HepG2 (cell line): ENCODE data around the gene RBFOX1. TPM values are rescaled to one million over a fixed set of nuclear protein-coding genes. Genes with fewer than 3 reads are reported as not detected.

Experiments used
- ATAC-seq: fragments of 200-7000 bp; cut with Tn5 transposase; 3 replicates; pipeline ENCODE4 v1.9.1; 2020; ENCODE audit warnings: mild to moderate bottlenecking, moderate library complexity
- BruUV-seq: library from RNA; stranded (reverse); fragments of 400-500 nt; replicated peaks from 2 replicates; lab custom pipeline; 2021; lab: Mats Ljungman, UMichigan
- CTCF ChIA-PET: fragments of 300-600 bp; formaldehyde crosslinking; extraction: SDS; loops from one replicate; lab custom pipeline; 2021; ENCODE audit warnings: low total read pairs, inconsistent platforms, low intra/inter-chr PET ratio; lab: Yijun Ruan, JAX
- POLR2A ChIA-PET: fragments of 350-600 bp; sonication (Branson Sonifier 250); formaldehyde crosslinking; loops from one replicate; lab custom pipeline; 2020; ENCODE audit warnings: antibody characterized with exemption, inconsistent platforms; lab: Yijun Ruan, JAX
- DNase-seq: peaks from one replicate; pipeline ENCODE4 v3.0.0-alpha.2; 2015; ENCODE audit warnings: low spot score
- FAIRE-seq: peaks from 3 replicates; lab custom pipeline; 2011; peaks lifted over from hg19 to GRCh38; lab: Jason Lieb, UNC
- H2AFZ ChIP-seq: one replicate; pipeline ENCODE4 v1.6.1; 2011; ENCODE audit warnings: low read length, inconsistent platforms
- H3K27ac ChIP-seq: fragments of 300-600 bp; 3 replicates; pipeline ENCODE4 v1.8.0; 2011; ENCODE audit warnings: mixed run types, mild to moderate bottlenecking, mixed read lengths, low read length, inconsistent platforms; ENCODE audit not compliant: insufficient read depth; ENCODE audit errors: extremely low read length
- H3K27me3 ChIP-seq, 2 experiments: fragments of 200-600 bp in 1 of 2; 2 replicates in 1 of 2; 3 replicates in 1 of 2; pipeline versions ENCODE4 v1.6.0 to v1.8.0; 2011; ENCODE audit warnings: low read length in 2 of 2, mild to moderate bottlenecking in 2 of 2, moderate library complexity in 2 of 2, inconsistent platforms in 1 of 2; ENCODE audit not compliant: insufficient read depth in 2 of 2, control insufficient read depth in 1 of 2
- H3K36me3 ChIP-seq, 2 experiments: fragments of 200-600 bp in 1 of 2; replicated peaks in 1 of 2; 2 replicates in 1 of 2; 3 replicates in 1 of 2; pipeline versions ENCODE4 v1.5.1 to v1.8.0; 2011; ENCODE audit warnings: low read length in 2 of 2, inconsistent platforms in 1 of 2; ENCODE audit not compliant: insufficient read depth in 2 of 2, control insufficient read depth in 1 of 2
- H3K4me1 ChIP-seq: 2 replicates; pipeline ENCODE4 v1.5.1; 2012; ENCODE audit warnings: low read length, inconsistent platforms; ENCODE audit not compliant: insufficient read depth
- H3K4me2 ChIP-seq: 2 replicates; pipeline ENCODE4 v1.6.0; 2011; ENCODE audit warnings: low read depth, low read length, inconsistent platforms
- H3K4me3 ChIP-seq, 3 experiments: fragments of 200-600 bp in 1 of 3; sonication (generic), shearing (Covaris generic) in 1 of 3; replicated peaks in 1 of 3; 2 replicates each; pipeline ENCODE4 v1.5.1; 2011 to 2016; ENCODE audit warnings: low read length in 3 of 3, inconsistent platforms in 2 of 3, low read depth in 2 of 3, mild to moderate bottlenecking in 2 of 3, control low read depth in 1 of 3, mixed read lengths in 1 of 3; ENCODE audit not compliant: insufficient read depth in 1 of 3
- H3K79me2 ChIP-seq: one replicate; pipeline ENCODE4 v1.6.1; 2011; ENCODE audit warnings: low read length, inconsistent platforms; ENCODE audit not compliant: insufficient read depth
- H3K9ac ChIP-seq: 2 replicates; pipeline ENCODE4 v1.6.0; 2011; ENCODE audit warnings: mild to moderate bottlenecking, low read depth, low read length, inconsistent platforms; ENCODE audit not compliant: insufficient read depth
- H3K9me3 ChIP-seq: 2 replicates; pipeline ENCODE4 v1.5.1; 2012; ENCODE audit warnings: mild to moderate bottlenecking, low read length
- H4K20me1 ChIP-seq: 2 replicates; pipeline ENCODE4 v1.6.0; 2011; ENCODE audit warnings: inconsistent platforms, mild to moderate bottlenecking, low read length, moderate library complexity; ENCODE audit not compliant: insufficient read depth
- AKNA ChIP-seq: sonication (generic); formaldehyde crosslinking; IDR thresholded peaks from 2 replicates; pipeline ENCODE4 v1.4.0; 2020; ENCODE audit warnings: missing genetic modification reagents, borderline replicate concordance
- GABPB1 ChIP-seq: IDR thresholded peaks from 2 replicates; pipeline ENCODE4 v1.6.1; 2016; ENCODE audit warnings: mild to moderate bottlenecking, missing genetic modification reagents, moderate library complexity, missing compliant biosample characterization
- NR3C1 ChIP-seq: sonication (generic); formaldehyde crosslinking; IDR thresholded peaks from 2 replicates; pipeline ENCODE4 v1.4.0; 2020; ENCODE audit warnings: missing genetic modification reagents
- PHF21A ChIP-seq: sonication (generic); formaldehyde crosslinking; IDR thresholded peaks from 2 replicates; pipeline ENCODE4 v1.5.0; 2020; ENCODE audit warnings: mild to moderate bottlenecking, missing genetic modification reagents
- RFX1 ChIP-seq: fragments of 450-650 bp; IDR thresholded peaks from 2 replicates; pipeline ENCODE4 v1.6.1; 2017
- TMF1 ChIP-seq: sonication (generic); formaldehyde crosslinking; IDR thresholded peaks from 2 replicates; pipeline ENCODE4 v1.8.1; 2022; ENCODE audit warnings: low read depth, missing genetic modification reagents
- XBP1 ChIP-seq: sonication (generic); formaldehyde crosslinking; IDR thresholded peaks from 2 replicates; pipeline ENCODE4 v1.5.0; 2020; ENCODE audit warnings: missing genetic modification reagents
- ZFP36L1 ChIP-seq: sonication (generic); formaldehyde crosslinking; IDR thresholded peaks from 2 replicates; pipeline ENCODE4 v1.8.0; 2022; ENCODE audit warnings: mild to moderate bottlenecking, missing genetic modification reagents, moderate library complexity
- ZNF704 ChIP-seq: sonication (generic); formaldehyde crosslinking; IDR thresholded peaks from 2 replicates; pipeline ENCODE4 v1.8.1; 2023; ENCODE audit warnings: mild to moderate bottlenecking, inconsistent platforms, moderate library complexity, missing genetic modification reagents, borderline replicate concordance
- WGBS: methylation state at CpG from one replicate; pipeline ENCODE4 v1.1.6; 2017; ENCODE audit warnings: low lambda C conversion rate; 5-methylcytosine and 5-hydroxymethylcytosine counted together
- in situ Hi-C: cut with HindIII; loops from 2 replicates; pipeline ENCODE4 v1.10.0; 2017; ENCODE audit warnings: low pct_unique_long_range_greater_than_20kb; ENCODE audit not compliant: extremely low pct_ligation_motif_present
- intact Hi-C: fragments of 100-400 bp; cut with micrococcal nuclease; formaldehyde crosslinking; loops from one replicate; pipeline ENCODE4 v1.10.0; 2022; ENCODE audit not compliant: unreplicated experiment
- polyA plus RNA-seq, 8 experiments: library from polyadenylated mRNA; depleted of rRNA in 3 of 8; stranded (reverse) in 7 of 8; unstranded in 1 of 8; fragments of >200 nt; fragmentation: Illumina TruSeq in 4 of 8; extraction: Trizol in 4 of 8; gene quantifications; 2 replicates each; pipeline versions ENCODE4 v1.2.1 to v1.2.3, GENCODE V29; 2011 to 2016; ENCODE audit warnings: low read depth in 4 of 8, missing spikeins in 1 of 8, mixed read lengths in 1 of 8; ENCODE audit not compliant: insufficient read depth in 1 of 8
- total RNA-seq, 5 experiments: library from RNA; depleted of rRNA; stranded (reverse); fragments of >200 nt; fragmentation: Illumina TruSeq; extraction: Trizol; gene quantifications; 2 replicates each; pipeline ENCODE4 v1.2.3, GENCODE V29; 2016; ENCODE audit warnings: low read depth in 1 of 5
- TF ChIP-seq, protein P1 (sequence below): IDR thresholded peaks from 2 replicates; pipeline ENCODE4 v1.4.0; 2020; ENCODE audit warnings: mild to moderate bottlenecking, missing genetic modification reagents
- TF ChIP-seq, protein P2 (sequence below): IDR thresholded peaks from 2 replicates; pipeline ENCODE4 v1.6.1; 2016; ENCODE audit warnings: missing genetic modification reagents, missing compliant biosample characterization
- TF ChIP-seq, protein P3 (sequence below): sonication (generic); formaldehyde crosslinking; IDR thresholded peaks from 2 replicates; pipeline ENCODE4 v1.8.1; 2022; ENCODE audit warnings: low read depth, mild to moderate bottlenecking, missing genetic modification reagents

Gene RBFOX1
- total and polyA plus RNA-seq, 2 of the 13 experiments (the other 11 are each of a cell fraction or from before 2014, with no cell fraction given) = not detected

DNA sequence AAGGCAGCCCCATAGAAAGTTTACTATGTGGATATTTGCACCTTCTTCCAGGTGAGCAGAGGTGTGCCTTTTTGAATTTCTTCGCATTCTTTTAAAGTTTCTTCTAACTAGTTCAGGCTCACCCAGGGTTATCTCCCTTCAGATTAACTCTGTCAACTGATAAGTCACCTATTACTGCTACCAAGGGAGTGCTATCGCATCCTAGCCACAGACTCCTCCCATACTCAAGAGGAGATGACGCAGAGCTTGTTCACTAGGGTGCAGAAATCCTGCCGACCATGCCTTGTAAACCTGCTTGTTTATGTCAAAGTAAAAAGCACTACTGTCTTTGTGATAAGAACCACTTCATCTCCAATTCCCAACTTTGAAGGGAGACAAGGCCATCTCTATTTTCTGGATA, 390.1 kb downstream of the RBFOX1 start:
- Histone ChIP-seq H2AFZ (no peak overlapping the region), H3K9me3 (peaks cover 21% of the 10 kb centered on the region; the same call in 1 of the 2 replicates), H3K4me3 (no peak overlapping the region), H3K79me2 (no peaks in the 10 kb centered on the region), H3K27me3 (no peaks in the 10 kb centered on the region), H3K27ac (no peak overlapping the region), H3K36me3 (no peaks in the 10 kb centered on the region), H4K20me1 (no peaks in the 10 kb centered on the region), H3K4me1 (no peaks in the 10 kb centered on the region), H3K4me2 (no peak overlapping the region), H3K9ac (no peak overlapping the region)
- intact Hi-C loops (no loop called here), in situ Hi-C loops (no loop called here)
- DNase-seq (no peak), FAIRE-seq (no peak), ATAC-seq (no peak)
- no TSS peak for BruUV-seq
- ChIA-PET CTCF (no interaction called here), POLR2A (no interaction called here)
- WGBS = 3% methylated on average over 4 of the region's 4 CpGs
- TF ChIP-seq, protein P1, sequence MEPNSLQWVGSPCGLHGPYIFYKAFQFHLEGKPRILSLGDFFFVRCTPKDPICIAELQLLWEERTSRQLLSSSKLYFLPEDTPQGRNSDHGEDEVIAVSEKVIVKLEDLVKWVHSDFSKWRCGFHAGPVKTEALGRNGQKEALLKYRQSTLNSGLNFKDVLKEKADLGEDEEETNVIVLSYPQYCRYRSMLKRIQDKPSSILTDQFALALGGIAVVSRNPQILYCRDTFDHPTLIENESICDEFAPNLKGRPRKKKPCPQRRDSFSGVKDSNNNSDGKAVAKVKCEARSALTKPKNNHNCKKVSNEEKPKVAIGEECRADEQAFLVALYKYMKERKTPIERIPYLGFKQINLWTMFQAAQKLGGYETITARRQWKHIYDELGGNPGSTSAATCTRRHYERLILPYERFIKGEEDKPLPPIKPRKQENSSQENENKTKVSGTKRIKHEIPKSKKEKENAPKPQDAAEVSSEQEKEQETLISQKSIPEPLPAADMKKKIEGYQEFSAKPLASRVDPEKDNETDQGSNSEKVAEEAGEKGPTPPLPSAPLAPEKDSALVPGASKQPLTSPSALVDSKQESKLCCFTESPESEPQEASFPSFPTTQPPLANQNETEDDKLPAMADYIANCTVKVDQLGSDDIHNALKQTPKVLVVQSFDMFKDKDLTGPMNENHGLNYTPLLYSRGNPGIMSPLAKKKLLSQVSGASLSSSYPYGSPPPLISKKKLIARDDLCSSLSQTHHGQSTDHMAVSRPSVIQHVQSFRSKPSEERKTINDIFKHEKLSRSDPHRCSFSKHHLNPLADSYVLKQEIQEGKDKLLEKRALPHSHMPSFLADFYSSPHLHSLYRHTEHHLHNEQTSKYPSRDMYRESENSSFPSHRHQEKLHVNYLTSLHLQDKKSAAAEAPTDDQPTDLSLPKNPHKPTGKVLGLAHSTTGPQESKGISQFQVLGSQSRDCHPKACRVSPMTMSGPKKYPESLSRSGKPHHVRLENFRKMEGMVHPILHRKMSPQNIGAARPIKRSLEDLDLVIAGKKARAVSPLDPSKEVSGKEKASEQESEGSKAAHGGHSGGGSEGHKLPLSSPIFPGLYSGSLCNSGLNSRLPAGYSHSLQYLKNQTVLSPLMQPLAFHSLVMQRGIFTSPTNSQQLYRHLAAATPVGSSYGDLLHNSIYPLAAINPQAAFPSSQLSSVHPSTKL (CRISPR knock-in tag) = no peak
- TF ChIP-seq RFX1 (no peak), NR3C1 (no peak), XBP1 (CRISPR knock-in tag) (no peak), ZNF704 (no peak), AKNA (CRISPR knock-in tag) (no peak), ZFP36L1 (CRISPR knock-in tag) (no peak), PHF21A (no peak), TMF1 (CRISPR knock-in tag) (no peak), GABPB1 (CRISPR knock-in tag) (no peak)
- TF ChIP-seq, protein P2, sequence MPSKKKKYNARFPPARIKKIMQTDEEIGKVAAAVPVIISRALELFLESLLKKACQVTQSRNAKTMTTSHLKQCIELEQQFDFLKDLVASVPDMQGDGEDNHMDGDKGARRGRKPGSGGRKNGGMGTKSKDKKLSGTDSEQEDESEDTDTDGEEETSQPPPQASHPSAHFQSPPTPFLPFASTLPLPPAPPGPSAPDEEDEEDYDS (CRISPR knock-in tag) = no peak
- TF ChIP-seq, protein P3, sequence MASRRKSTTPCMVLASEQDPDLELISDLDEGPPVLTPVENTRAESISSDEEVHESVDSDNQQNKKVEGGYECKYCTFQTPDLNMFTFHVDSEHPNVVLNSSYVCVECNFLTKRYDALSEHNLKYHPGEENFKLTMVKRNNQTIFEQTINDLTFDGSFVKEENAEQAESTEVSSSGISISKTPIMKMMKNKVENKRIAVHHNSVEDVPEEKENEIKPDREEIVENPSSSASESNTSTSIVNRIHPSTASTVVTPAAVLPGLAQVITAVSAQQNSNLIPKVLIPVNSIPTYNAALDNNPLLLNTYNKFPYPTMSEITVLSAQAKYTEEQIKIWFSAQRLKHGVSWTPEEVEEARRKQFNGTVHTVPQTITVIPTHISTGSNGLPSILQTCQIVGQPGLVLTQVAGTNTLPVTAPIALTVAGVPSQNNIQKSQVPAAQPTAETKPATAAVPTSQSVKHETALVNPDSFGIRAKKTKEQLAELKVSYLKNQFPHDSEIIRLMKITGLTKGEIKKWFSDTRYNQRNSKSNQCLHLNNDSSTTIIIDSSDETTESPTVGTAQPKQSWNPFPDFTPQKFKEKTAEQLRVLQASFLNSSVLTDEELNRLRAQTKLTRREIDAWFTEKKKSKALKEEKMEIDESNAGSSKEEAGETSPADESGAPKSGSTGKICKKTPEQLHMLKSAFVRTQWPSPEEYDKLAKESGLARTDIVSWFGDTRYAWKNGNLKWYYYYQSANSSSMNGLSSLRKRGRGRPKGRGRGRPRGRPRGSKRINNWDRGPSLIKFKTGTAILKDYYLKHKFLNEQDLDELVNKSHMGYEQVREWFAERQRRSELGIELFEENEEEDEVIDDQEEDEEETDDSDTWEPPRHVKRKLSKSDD (CRISPR knock-in tag) = no peak
